HG03342 (cell line): Measurements from ENCODE around the gene HEATR9.
"Not testable (repeated sequence)": the region's sequence is repeated elsewhere in the genome, so short reads cannot be mapped to it uniquely, and the experiment has no call there.

Source experiments
- ATAC-seq: cut with Tn5 transposase; IDR thresholded peaks from one replicate; pipeline ENCODE4 v1.9.1; 2021; ENCODE audit warnings: mild to moderate bottlenecking, moderate library complexity; ENCODE audit not compliant: unreplicated experiment

Gene HEATR9

GRCh38 chr17:35868737-35869136 lies at the start of gene HEATR9:
Gene HEATR9 (minus strand): TSS chr17:35868891. CDS start chr17:35868742, 149 bp downstream.
- ATAC-seq: no peak

- no peak for ATAC-seq
Measured at GRCh38 chr17:35917519-35918213, 49.0 kb upstream of the HEATR9 start.

GRCh38 chr17:35915153-35915964 lies 46.7 kb upstream of the HEATR9 start:
- ATAC-seq: no peak

- no peak for ATAC-seq
Measured at GRCh38 chr17:35914354-35914753, 45.7 kb upstream of the HEATR9 start.

GRCh38 chr17:35913609-35914008 lies 44.9 kb upstream of the HEATR9 start:
- ATAC-seq: no peak

- no peak for ATAC-seq
Measured at GRCh38 chr17:35912942-35913341, 44.3 kb upstream of the HEATR9 start.

GRCh38 chr17:35912339-35912912 lies 43.7 kb upstream of the HEATR9 start:
- ATAC-seq: no peak

GRCh38 chr17:35909408-35909807 lies 40.7 kb upstream of the HEATR9 start:
- ATAC-seq: no peak

GRCh38 chr17:35907691-35908090 lies 39.0 kb upstream of the HEATR9 start:
- no peak for ATAC-seq

- no peak for ATAC-seq
Measured at GRCh38 chr17:35906926-35907637, 38.4 kb upstream of the HEATR9 start.

GRCh38 chr17:35906191-35906925 lies 37.7 kb upstream of the HEATR9 start:
- no peak for ATAC-seq

- no peak for ATAC-seq
Measured at GRCh38 chr17:35903451-35903850, 34.8 kb upstream of the HEATR9 start.

- ATAC-seq: no peak
Measured at GRCh38 chr17:35901631-35902175, 33.0 kb upstream of the HEATR9 start.

GRCh38 chr17:35900708-35901480 lies 32.2 kb upstream of the HEATR9 start:
- no peak for ATAC-seq

- ATAC-seq: no peak
Measured at GRCh38 chr17:35900280-35900679, 31.6 kb upstream of the HEATR9 start.

GRCh38 chr17:35898283-35899070 lies 29.8 kb upstream of the HEATR9 start:
- no peak for ATAC-seq

- ATAC-seq: not testable (repeated sequence)
Measured at GRCh38 chr17:35897772-35898171, 29.1 kb upstream of the HEATR9 start.

GRCh38 chr17:35895636-35896587 lies 27.2 kb upstream of the HEATR9 start:
- no peak for ATAC-seq
